NCI-H1092 (cell line): ENCODE measurements around the gene ZC3H18.
A peak's percentile ranks its signal among the peaks of the same experiment; 100 is the strongest.
"Not testable (repeated sequence)": the region's sequence is repeated elsewhere in the genome, so short reads cannot be mapped to it uniquely, and the experiment has no call there.

Source experiments
- DNase-seq: peaks from one replicate; lab custom pipeline; 2025; lab: John Stamatoyannopoulos, UW

The ZC3H18 gene

DNA sequence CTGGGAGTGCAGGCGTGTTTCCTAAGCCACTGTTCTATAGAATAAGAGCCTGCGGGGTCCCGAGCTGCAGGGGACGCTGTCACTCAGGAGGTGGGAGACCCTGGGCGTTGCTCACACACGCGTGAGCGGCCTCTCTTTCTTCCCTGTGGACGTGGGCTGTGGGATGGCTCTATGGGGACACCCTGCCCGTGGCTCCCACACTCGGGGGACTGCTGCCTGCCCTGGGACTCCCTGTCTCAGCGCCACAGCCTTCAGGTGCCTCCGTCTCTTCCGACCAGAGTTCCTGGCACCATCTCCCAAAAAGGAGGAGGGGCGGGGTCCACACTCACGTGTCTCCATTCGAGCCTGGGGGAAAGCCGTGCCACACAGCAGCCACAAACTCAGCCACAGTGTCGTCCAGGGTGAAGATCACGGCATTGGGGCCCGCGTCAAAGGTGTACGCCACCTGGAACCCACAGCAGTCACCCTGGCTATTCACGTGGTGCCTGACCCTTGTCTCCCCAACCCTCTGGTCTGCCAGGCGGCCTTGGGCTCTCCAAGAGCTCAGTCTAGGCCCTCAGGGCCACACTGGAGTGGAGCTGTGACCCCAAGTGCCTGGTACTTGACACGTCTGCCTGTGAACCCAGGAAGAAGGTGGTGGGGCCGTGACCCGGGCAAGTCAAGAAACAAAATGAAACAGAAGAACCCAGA is 84.3 kb downstream of the ZC3H18 start:
- no peak for DNase-seq

DNA sequence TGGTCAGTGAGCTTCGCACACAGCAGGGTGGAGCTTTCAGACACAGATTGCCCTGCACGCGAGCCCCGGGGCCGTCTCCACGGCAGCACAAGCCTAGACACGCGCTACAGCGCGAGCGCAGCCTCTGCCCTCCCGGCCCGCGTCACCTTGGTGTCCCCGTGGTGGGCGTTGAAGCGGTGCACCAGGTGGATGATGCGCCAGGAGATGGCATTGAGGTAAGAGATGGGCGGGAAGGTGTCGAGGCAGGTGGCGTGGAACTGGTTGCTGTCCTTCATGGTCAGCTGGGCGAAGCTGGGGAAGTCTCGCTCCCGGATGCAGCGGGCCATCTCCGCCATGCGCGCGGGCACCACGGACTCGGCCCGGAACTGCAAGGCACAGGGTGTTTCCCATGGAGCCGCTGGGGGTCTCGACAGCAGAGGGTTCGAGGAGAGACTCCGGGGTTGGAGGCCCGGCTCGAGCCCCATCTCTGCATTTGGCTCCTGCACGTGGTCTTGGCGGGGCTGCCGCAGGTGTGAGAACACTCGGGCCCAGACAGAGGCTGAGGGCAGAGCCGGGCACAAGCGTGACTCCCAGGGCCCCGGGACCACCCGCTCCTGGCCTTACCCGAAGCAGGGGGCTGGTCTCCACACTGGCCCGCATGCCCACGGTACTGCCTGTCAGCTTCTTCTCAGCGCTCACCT is 85.0 kb downstream of the ZC3H18 start:
- DNase-seq, result no peak

DNA sequence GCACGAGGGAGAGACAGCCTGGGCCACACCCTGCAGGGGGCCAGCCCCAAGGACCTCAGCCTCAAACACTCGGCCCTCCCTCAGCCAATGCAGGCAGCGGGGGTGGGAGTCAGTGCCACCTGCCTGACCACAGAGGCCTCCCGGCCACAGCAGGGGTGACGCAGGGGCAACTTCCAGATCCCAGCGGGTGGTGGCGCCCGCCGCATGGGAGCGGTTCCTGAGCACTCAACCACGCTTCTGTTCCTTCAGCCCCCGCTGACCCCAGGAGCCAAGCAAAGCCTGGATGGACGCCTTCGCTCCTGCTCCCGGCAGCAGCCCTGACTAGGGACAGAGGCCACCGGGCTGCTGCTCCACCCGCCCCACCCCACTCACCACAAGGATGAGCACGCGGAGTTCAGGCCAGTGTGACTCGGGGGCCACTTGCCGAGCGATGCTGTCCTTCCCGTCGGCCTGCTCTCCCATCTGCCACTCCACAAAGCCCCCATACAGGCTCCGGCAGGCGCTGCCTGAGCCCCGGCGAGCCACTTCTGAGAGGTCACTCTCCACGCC is 85.6 kb downstream of the ZC3H18 start:
- no peak for DNase-seq

DNA sequence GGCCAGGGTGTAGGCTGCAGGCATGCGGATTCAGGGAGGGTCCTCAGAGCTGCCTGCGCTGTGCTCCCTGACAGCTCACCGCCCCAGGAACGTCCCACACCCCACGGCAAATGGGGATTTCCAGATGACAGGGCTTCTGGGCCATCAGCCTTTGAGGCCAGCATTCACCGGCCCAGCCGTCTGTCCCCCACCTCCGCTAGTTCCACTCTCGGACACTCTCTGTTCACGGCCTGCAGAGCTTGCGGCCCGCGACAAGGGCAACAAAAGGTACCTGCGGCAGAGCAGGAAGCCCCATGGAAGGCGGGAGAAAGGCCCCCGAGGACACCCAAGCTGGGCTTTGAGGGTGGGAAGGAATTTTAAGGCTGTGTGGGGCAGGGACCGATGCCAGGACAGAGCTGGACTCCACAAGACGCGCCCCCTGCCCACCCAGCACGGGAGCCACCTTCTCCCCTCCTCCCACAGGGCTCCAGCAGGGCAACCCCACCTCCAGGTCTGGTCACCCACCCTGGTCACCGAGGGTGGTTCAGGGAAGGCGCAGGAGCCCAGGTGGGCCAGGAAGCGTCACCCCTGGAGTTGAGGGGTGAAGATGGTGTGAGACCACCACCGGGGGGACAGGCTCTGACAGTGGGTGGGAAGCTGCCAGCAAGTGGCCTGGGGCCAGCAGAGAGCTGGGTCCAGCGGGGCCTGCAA is 86.2 kb downstream of the ZC3H18 start:
- DNase-seq, result no peak

DNA sequence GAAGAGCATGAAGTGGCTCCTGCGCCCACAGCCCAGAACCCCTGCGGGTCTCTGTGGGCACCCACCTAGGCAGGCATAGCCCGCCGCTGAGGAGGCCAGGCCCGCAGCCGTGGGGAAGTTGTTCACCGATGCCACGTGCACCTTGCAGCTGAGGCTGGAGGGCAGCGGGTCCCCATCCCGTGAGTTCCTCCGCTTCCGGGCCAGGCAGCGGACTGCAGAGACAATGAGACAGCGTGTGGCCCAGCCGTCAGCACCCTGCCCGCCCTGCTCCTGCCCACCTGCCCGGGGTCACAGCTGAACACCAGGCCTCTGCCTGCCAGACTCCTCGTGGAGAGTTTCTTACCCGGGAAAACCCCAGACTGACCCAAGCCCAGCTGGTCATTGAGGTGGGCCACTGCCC is 87.2 kb downstream of the ZC3H18 start:
- DNase-seq, result no peak

DNA sequence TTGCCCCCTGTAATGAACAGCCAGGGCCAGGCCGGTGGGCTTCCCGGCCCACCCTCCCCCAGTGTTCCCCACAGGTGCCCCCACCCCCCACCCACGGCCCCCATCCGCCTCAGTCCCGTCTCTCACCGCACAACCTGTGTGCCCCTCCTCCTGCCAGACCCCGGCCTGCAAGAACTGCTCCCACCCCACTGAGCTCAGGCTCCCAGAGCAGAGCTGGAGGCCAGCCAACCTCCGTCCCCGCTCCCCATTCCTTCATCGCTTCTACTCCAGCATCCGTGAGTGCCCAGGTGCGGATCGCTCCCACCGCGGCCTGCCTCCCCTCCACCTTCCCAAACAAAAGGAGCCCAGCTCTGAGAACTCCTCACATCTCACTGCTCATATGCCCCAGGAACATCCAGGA is 88.5 kb downstream of the ZC3H18 start:
- DNase-seq, result no peak

DNA sequence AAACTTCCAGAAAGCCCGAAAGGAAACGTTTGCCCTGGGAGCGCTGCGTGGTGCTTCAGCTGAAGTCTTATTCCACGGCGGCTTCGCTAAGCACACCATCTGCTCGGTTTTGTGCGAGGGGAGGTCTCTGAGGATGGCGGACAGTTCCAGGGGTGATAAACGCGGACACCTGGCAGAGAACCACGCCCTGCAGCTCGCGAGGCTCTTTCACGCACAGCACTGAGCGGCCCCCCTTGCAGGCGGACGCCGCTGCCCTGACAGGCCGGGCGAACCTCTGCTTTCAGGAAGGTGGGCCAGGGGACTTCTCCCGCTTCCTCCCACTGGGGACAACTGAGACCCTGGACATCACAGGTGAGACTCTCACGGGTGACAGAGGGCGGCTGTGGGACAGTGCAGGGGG is 89.0 kb downstream of the ZC3H18 start:
- no peak for DNase-seq

DNA sequence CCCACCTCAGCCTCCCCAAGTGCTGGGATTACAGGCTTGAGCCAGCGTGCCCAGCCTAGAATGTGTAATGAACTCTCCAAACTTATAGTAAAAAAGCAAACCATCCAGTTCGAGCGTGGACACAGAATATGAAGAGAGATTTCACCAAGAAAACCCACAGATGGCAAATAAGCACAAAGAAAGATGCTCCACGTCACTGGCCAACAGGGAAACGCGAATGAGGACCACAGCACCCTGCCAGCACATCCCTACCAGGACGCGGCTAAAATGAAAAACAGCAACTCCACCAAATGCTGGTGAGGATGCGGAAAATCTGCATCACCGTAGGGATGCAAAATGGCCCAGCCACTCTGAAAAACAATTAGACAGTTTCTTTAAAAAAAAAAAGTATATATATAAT is 91.3 kb downstream of the ZC3H18 start:
- no peak for DNase-seq

DNA sequence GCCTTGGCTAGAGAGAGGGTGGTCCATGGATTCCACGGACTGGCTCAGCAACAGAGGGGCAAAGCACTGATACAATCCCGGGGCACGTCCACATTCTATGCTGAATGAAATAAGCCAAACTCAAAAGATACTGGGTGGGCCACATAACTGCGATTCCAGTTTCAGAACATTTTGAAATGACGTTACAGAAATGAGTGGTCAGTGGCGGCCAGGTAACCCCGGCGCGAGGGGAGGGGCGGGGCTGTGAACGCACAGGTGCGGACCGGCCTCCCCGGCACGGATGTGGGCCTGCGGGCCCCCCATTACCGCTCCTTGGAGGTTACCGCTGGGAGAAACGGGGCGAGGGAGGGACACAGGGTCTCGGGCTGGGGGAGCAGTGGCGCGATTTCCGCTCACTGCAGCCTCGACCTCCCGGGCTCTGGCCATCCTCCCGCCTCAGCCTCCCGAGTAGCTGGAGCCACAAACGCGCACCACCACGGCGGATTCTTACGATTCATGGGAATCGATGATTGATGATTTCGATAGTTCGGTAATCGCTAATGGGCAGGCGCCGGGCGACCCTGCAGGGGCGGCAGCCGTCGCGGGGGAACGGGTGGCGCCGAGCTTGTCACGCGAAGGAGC is 92.1 kb downstream of the ZC3H18 start:
- no peak for DNase-seq

DNA sequence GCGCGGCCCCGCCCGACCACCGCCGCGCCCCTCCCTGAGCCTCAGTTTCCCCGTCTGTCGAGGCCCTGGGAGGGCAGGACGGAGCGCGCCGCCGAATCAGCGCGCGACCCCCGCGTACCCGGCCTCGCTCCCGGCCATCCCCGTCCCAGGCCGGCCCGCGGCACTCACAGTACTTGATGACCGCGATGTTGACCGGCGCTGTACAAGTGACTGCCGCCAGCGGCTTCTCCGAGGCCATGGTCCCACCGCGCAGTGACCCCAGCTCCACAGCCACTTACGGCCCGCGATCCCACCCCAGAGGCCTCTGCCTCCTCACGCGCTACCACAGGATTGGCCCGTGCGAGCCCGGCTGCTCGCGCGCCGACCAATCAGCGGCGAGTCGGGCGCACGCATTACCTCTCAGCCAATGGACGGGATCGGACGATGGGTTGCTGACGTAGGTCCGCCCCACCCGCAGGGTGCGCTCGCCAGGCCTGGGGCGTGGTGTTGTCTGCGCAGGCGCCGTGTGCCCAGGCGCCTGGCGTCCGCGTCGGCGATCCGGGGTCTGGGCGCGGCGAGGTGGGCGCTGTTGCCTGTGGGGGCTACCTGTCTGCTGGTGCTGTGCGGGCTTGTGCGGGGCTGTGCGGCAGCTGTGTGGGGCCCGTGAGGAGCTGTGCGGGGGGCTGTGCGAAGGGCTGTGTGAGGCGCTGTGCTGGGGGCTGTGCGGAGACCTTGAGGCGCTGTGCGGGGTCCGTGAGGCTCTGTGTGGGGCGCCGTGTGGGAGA is 92.8 kb downstream of the ZC3H18 start, which contains the start of gene MVD:
Gene MVD (minus strand): TSS at position 249 of the 764 bp plus-strand sequence. CDS start 11 bp downstream, at position 238.
- DNase-seq, result peak; percentile 96

DNA sequence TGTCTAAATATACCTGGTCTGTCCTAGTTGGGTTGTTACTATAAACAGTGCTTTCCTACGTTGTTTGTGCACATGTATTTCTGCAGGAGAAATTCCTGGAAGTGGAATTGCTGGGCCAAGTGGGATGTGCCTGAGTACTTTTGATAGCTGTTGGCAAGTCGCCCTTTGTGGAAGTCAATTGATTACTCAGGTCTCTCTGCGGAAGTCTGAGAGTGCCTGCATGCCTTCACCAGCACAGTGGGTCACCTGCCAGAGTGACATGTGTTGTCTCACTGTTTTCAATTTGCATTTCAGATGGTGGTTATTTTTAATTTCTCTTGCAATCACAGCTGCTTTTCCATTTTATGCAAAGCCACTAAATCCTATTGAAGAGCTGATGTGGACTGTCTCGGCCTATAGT is 94.9 kb downstream of the ZC3H18 start:
- DNase-seq, result no peak

DNA sequence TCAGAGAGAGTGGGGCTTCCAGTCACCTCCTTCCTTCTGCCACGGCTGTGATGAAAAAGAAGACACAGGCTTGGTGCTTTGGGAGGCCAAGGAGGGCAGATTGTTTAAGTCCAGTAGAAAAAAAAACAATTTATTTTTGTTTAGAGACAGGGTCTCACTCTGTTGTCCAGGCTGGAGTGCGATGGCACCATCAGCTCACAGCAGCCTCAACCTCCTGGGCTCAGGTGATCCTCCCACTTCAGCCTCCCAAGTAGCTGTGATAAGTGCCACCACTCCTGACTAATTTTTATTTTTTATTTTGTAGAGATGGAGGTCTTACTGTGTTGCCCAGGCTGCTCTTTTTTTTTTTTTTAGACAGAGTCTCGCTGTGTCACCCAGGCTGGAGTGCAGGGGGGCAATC is 95.4 kb downstream of the ZC3H18 start:
- DNase-seq, result no peak

DNA sequence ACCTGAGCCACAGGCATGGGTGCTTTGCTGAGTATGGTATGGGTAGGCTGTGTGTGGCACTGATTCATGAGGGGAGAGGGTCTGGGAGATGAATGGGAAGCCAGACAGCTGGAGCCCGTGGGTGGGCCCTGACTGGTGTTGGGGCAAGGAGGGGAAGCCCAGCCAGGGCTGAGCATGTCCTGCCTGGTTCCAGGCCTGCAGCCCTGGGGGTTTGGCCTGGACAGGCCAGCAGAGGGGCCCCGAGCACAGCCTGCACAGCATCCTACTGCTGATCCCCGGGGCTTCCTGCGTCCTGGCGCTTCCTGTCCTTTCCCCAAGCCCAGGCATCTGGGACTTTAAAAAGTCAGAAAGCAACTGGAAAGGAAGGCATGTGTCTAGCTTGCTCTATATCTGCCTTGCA is 97.3 kb downstream of the ZC3H18 start:
- DNase-seq, result no peak

DNA sequence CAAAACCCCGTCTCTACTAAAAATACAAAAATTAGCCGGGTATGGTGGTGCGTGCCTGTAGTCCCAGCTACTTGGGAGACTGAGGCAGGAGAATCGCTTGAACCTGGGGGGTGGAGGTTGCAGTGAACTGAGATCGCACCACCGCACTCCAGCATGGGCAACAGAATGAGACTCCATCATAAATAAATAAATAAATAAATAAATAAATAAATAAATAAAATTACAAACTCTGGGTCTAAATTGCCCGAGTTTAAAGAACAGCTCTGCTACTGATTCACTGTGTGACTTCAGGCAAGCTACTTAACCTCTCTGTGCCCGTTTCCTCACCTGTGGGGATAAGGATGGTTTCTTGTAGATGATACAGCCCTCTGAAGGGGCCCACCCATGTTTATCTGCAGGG is 99.3 kb downstream of the ZC3H18 start:
- DNase-seq, result not testable (repeated sequence)

DNA sequence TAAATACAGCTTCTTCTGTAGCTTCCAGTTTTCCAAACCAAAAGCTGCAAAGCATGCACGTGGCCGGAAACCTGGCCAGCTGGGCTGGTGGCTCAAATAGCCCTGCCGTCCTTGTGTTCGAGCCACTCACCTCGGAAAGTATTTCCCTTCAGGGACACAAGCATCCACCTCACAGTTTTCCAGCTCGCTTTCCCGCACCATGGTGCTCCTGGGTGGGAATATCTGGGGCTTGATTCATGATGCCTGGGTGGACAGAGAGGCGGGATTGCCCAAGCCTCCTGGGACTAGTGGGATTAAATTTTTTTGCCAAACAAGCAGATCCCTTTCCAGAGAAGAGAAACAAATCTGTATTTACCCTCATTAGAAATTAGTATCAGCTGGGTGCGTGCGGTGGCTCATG is 99.8 kb downstream of the ZC3H18 start:
- DNase-seq, result no peak

DNA sequence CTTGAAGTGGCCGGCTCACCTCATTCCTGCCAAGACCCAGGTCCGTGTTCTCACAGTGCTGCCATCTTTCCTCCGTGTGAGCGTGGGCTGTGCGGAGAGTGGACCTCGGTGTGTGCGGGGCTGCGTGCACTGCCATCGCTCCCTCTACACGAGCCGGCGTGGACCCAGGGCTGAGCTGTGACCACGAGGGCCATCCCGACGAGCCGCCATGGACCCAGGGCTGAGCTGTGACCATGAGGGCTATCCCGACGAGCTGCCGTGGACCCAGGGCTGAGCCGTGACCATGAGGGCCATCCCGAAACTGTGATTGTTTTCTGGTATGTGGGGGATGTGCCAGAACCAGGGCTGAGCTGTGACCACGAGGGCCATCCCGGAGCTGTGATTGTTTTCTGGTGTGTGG is 101.6 kb downstream of the ZC3H18 start:
- DNase-seq, result no peak

DNA sequence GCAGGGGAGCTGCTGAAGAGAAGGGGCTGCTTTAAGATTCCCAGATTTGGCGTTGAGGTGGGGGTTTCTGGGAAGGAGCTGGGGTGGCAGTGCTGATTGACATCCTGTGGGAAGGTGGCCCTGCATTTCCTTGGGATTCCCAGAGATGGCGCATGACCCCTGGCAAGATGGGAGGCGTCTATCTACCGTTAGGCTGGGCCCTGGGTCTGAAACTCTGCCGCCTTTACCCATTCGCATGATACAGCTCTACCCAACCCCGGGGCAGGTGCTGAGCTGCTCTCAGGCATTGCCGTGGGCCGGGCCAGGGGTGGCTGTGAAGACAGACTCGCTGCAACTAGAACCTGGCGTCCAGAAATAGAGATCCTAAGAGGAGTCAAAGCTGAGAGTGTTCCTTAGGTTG is 102.6 kb downstream of the ZC3H18 start:
- DNase-seq, result no peak

DNA sequence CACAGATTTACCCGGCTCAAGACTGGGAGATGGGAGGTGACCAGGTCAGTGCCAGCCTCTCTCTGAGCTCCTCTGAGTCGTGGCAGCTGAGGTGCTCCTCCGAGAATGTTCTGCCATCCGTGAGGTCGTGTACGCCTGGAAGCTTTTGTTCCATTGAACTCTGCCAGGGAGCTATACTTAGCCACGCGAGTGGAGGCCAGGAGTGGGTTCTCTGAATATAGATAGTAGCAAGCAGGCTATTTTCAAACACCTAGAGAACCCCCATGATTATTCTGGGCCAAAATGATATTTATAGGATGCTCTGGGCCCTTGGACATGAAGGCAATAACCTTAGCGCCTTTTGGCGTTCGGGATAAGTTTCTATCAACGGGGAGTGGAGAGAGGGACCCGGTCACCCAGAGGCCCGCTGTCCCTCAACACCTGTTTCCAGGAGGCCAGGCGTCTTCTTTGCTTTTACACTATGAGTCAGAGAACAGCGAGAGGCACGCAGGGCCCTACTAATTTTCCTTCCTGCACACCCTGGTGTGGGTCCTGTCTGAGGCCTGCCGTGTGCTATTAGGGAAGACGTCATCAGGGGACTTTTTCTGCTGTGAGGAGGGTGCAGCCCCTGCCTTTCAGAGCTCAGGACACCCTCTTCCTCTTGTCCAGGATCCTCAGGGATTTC is 103.6 kb downstream of the ZC3H18 start:
- no peak for DNase-seq

DNA sequence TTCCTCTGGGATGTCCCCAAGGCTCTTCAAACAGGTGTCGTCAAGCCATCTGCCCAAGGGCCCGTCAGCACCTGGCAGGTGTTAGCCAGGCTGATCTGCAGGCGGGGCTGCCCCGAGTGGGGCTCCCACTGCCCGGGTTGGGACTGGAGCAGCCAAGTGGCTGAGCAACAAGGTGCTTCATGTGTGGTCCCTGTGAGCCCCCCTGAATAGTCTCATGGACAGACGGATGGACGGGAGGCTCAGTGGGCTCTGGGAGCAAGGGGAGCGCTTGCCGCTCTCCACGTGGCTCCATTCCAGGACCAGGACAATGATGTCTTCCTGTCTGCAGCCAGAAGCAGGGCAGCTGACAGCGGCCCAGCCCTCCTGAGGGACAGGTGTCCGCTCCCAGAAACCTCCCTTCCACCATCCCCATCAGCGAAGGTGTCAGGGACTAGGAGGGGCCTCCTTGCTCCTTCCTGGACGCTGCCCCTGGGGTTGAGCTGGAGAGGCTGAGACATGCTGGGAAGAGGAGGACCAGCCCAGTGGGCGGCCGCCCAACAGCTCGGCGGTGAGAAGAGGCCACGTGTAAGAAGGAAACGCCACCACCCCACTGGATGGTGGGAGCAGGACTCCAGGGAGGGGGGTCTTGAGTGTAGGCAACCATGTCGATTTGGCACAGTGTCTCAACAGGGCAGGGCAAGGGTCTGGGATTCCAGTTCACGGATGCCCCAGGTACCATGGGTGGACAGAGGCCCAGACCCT is 106.5 kb downstream of the ZC3H18 start:
- DNase-seq, result no peak

DNA sequence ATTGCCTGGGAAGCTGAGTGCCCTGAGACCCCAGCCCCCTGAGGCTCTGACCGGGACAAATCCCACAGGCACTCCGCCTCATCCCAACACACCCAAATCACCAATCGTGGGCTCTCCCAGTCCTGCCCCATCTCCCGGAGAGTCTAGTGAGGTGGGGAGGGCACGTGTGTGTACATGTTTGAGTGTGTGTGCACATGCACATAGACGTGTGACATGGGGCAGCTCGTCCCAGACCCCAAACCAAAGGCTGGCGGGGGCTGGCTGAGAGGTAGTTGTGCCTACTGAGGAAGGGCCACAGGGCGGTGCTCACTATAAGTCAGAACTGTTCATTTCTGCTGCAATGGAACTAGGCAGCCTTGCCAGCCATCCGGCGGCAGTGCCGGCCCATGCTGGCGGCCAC is 107.5 kb downstream of the ZC3H18 start:
- DNase-seq, result no peak
